ENCODE data around the gene RPL4.

GRCh38 chr15:66456211-66456610, 48.4 kb downstream of the RPL4 start:
- no peak for TF ChIP-seq TAF1 (IDR thresholded peaks at IDR 0.05; ENCODE audit: borderline replicate concordance, insufficient read depth, low read length)
- no peak for TF ChIP-seq REST (IDR thresholded peaks at IDR 0.05; ENCODE audit: insufficient read depth in 1 of 2, low read depth in 2 of 2, low read length in 2 of 2)
- no peak for TF ChIP-seq POLR2AphosphoS5 (IDR thresholded peaks at IDR 0.05; ENCODE audit: low read depth, low read length)
- TF ChIP-seq SIN3A (IDR thresholded peaks at IDR 0.05; ENCODE audit: borderline replicate concordance, insufficient read depth, low read length), result no peak
- no peak for TF ChIP-seq FOXP2 (optimal IDR thresholded peaks at IDR 0.05; ENCODE audit: borderline replicate concordance, extremely low read depth, extremely low read length, insufficient read depth)
